Measurements from ENCODE around the gene TPRX1.
A peak's percentile ranks its signal among the peaks of the same experiment; 100 is the strongest.
"Not testable (repeated sequence)": the region's sequence is repeated elsewhere in the genome, so short reads cannot be mapped to it uniquely, and the experiment has no call there.

TPRX1 gene

GRCh38 chr19:47777245-47778048, 26.9 kb downstream of the TPRX1 start:
- Histone ChIP-seq H3K4me3 (ENCODE audit: low read length) (peak overlapping the region; percentile 80), H2AFZ (ENCODE audit: low read depth, low read length) (peak overlapping the region; percentile 91), H3K36me3 (ENCODE audit: insufficient read depth, low read length) (peaks cover 22% of the 10 kb centered on the region), H3K4me1 (ENCODE audit: insufficient read depth, low read length) (peaks cover 17% of the 10 kb centered on the region)
- H3K27me3 ChIP-seq (ENCODE audit: insufficient read depth, low read length); H3K9me3 ChIP-seq (ENCODE audit: low read length): not testable (repeated sequence)

GRCh38 chr19:47776568-47776967, 27.8 kb downstream of the TPRX1 start:
- Histone ChIP-seq H3K27me3 (ENCODE audit: insufficient read depth, low read length) (no peaks in the 10 kb centered on the region), H3K4me3 (ENCODE audit: low read length) (no peak overlapping the region), H3K36me3 (ENCODE audit: insufficient read depth, low read length) (peaks cover 14% of the 10 kb centered on the region), H2AFZ (ENCODE audit: low read depth, low read length) (no peak overlapping the region), H3K9me3 (ENCODE audit: low read length) (no peaks in the 10 kb centered on the region), H3K4me1 (ENCODE audit: insufficient read depth, low read length) (peaks cover 17% of the 10 kb centered on the region)

- not testable (repeated sequence) for H3K36me3 ChIP-seq (ENCODE audit: insufficient read depth, low read length); H2AFZ ChIP-seq (ENCODE audit: low read depth, low read length); H3K9me3 ChIP-seq (ENCODE audit: low read length); H3K27me3 ChIP-seq (ENCODE audit: insufficient read depth, low read length); H3K4me3 ChIP-seq (ENCODE audit: low read length)
- peaks cover 12% of the 10 kb centered on the region for H3K4me1 ChIP-seq (ENCODE audit: insufficient read depth, low read length)
Measured at GRCh38 chr19:47771291-47771690, 33.1 kb downstream of the TPRX1 start.

- Histone ChIP-seq H2AFZ (ENCODE audit: low read depth, low read length) (no peak overlapping the region), H3K9me3 (ENCODE audit: low read length) (no peaks in the 10 kb centered on the region), H3K4me1 (ENCODE audit: insufficient read depth, low read length) (peaks cover 12% of the 10 kb centered on the region), H3K4me3 (ENCODE audit: low read length) (no peak overlapping the region), H3K27me3 (ENCODE audit: insufficient read depth, low read length) (no peaks in the 10 kb centered on the region), H3K36me3 (ENCODE audit: insufficient read depth, low read length) (no peaks in the 10 kb centered on the region)
Measured at GRCh38 chr19:47769534-47769933, 34.8 kb downstream of the TPRX1 start.

- no peak overlapping the region for H2AFZ ChIP-seq (ENCODE audit: low read depth, low read length)
- no peaks in the 10 kb centered on the region for H3K36me3 ChIP-seq (ENCODE audit: insufficient read depth, low read length)
- no peaks in the 10 kb centered on the region for H3K27me3 ChIP-seq (ENCODE audit: insufficient read depth, low read length)
- no peaks in the 10 kb centered on the region for H3K9me3 ChIP-seq (ENCODE audit: low read length)
- H3K4me1 ChIP-seq (ENCODE audit: insufficient read depth, low read length): peaks cover 4% of the 10 kb centered on the region
- H3K4me3 ChIP-seq (ENCODE audit: low read length): no peak overlapping the region
Measured at GRCh38 chr19:47768604-47769003, 35.7 kb downstream of the TPRX1 start.

GRCh38 chr19:47767349-47767748, 37.0 kb downstream of the TPRX1 start:
- Histone ChIP-seq H3K4me3 (ENCODE audit: low read length) (no peak overlapping the region), H3K36me3 (ENCODE audit: insufficient read depth, low read length) (no peaks in the 10 kb centered on the region), H2AFZ (ENCODE audit: low read depth, low read length) (no peak overlapping the region), H3K4me1 (ENCODE audit: insufficient read depth, low read length) (peaks cover 3% of the 10 kb centered on the region), H3K9me3 (ENCODE audit: low read length) (no peaks in the 10 kb centered on the region), H3K27me3 (ENCODE audit: insufficient read depth, low read length) (no peaks in the 10 kb centered on the region)

- Histone ChIP-seq H3K36me3 (ENCODE audit: insufficient read depth, low read length) (no peaks in the 10 kb centered on the region), H3K27me3 (ENCODE audit: insufficient read depth, low read length) (no peaks in the 10 kb centered on the region), H2AFZ (ENCODE audit: low read depth, low read length) (no peak overlapping the region), H3K4me3 (ENCODE audit: low read length) (no peak overlapping the region), H3K4me1 (ENCODE audit: insufficient read depth, low read length) (peaks cover 3% of the 10 kb centered on the region), H3K9me3 (ENCODE audit: low read length) (no peaks in the 10 kb centered on the region)
Measured at GRCh38 chr19:47766670-47767069, 37.7 kb downstream of the TPRX1 start.

GRCh38 chr19:47766359-47766620, 38.1 kb downstream of the TPRX1 start:
- no peak overlapping the region for H2AFZ ChIP-seq (ENCODE audit: low read depth, low read length)
- H3K36me3 ChIP-seq (ENCODE audit: insufficient read depth, low read length): no peaks in the 10 kb centered on the region
- no peaks in the 10 kb centered on the region for H3K27me3 ChIP-seq (ENCODE audit: insufficient read depth, low read length)
- H3K4me1 ChIP-seq (ENCODE audit: insufficient read depth, low read length): peaks cover 3% of the 10 kb centered on the region
- no peak overlapping the region for H3K4me3 ChIP-seq (ENCODE audit: low read length)
- H3K9me3 ChIP-seq (ENCODE audit: low read length): no peaks in the 10 kb centered on the region

GRCh38 chr19:47765523-47766358, 38.6 kb downstream of the TPRX1 start:
- Histone ChIP-seq H2AFZ (ENCODE audit: low read depth, low read length) (no peak overlapping the region), H3K4me3 (ENCODE audit: low read length) (no peak overlapping the region)

GRCh38 chr19:47764705-47765104, 39.6 kb downstream of the TPRX1 start:
- not testable (repeated sequence) for H3K27me3 ChIP-seq (ENCODE audit: insufficient read depth, low read length); H2AFZ ChIP-seq (ENCODE audit: low read depth, low read length); H3K36me3 ChIP-seq (ENCODE audit: insufficient read depth, low read length); H3K4me3 ChIP-seq (ENCODE audit: low read length); H3K9me3 ChIP-seq (ENCODE audit: low read length); H3K4me1 ChIP-seq (ENCODE audit: insufficient read depth, low read length)

More at GRCh38 chr19:47765523-47766358, 38.6 kb downstream of the TPRX1 start:
- Histone ChIP-seq H3K4me1 (ENCODE audit: insufficient read depth, low read length) (peaks cover 3% of the 10 kb centered on the region), H3K36me3 (ENCODE audit: insufficient read depth, low read length) (no peaks in the 10 kb centered on the region), H3K27me3 (ENCODE audit: insufficient read depth, low read length) (no peaks in the 10 kb centered on the region), H3K9me3 (ENCODE audit: low read length) (no peaks in the 10 kb centered on the region)

- Histone ChIP-seq H2AFZ (ENCODE audit: low read depth, low read length) (no peak overlapping the region), H3K9me3 (ENCODE audit: low read length) (no peaks in the 10 kb centered on the region), H3K27me3 (ENCODE audit: insufficient read depth, low read length) (no peaks in the 10 kb centered on the region), H3K36me3 (ENCODE audit: insufficient read depth, low read length) (peaks cover 13% of the 10 kb centered on the region), H3K4me1 (ENCODE audit: insufficient read depth, low read length) (no peaks in the 10 kb centered on the region), H3K4me3 (ENCODE audit: low read length) (no peak overlapping the region)
Measured at GRCh38 chr19:47762615-47763308, 41.6 kb downstream of the TPRX1 start.

GRCh38 chr19:47762151-47762550, 42.2 kb downstream of the TPRX1 start:
- Histone ChIP-seq H3K9me3 (ENCODE audit: low read length) (no peaks in the 10 kb centered on the region), H3K4me3 (ENCODE audit: low read length) (no peak overlapping the region), H3K27me3 (ENCODE audit: insufficient read depth, low read length) (no peaks in the 10 kb centered on the region), H3K36me3 (ENCODE audit: insufficient read depth, low read length) (peaks cover 20% of the 10 kb centered on the region), H2AFZ (ENCODE audit: low read depth, low read length) (no peak overlapping the region), H3K4me1 (ENCODE audit: insufficient read depth, low read length) (no peaks in the 10 kb centered on the region)

GRCh38 chr19:47761566-47761965, 42.8 kb downstream of the TPRX1 start:
- Histone ChIP-seq H3K4me3 (ENCODE audit: low read length) (no peak overlapping the region), H2AFZ (ENCODE audit: low read depth, low read length) (no peak overlapping the region), H3K9me3 (ENCODE audit: low read length) (no peaks in the 10 kb centered on the region), H3K27me3 (ENCODE audit: insufficient read depth, low read length) (no peaks in the 10 kb centered on the region), H3K36me3 (ENCODE audit: insufficient read depth, low read length) (peaks cover 25% of the 10 kb centered on the region), H3K4me1 (ENCODE audit: insufficient read depth, low read length) (no peaks in the 10 kb centered on the region)

Measured in neuron (in vitro differentiated cells).